ENCODE results near the gene NQO1. TPM values are rescaled to one million over a fixed set of nuclear protein-coding genes. Genes with fewer than 3 reads are reported as not detected.

NQO1 gene
- total RNA-seq, 3 donors from 2014 or later (not counting 1 experiment from before 2014, with no cell fraction given) = 4.0 to 4.8 (median 4.5) TPM

- H3K27ac ChIP-seq (ENCODE audit: low read length) = no peak overlapping the region
- Mint-ChIP-seq H3K27me3 (ENCODE audit: low read depth in 2 of 2) (no peaks in the 10 kb centered on the region), H3K9me3 (no peaks in the 10 kb centered on the region), H3K4me3 (no peak overlapping the region), H3K27ac (no peak overlapping the region), H3K4me1 (peaks cover 14 to 28% of the 10 kb centered on the region in 2 donors), H3K36me3 (no peaks in the 10 kb centered on the region)
- DNase-seq (no peak), ATAC-seq (no peak)
- H3K36me3 ChIP-seq (ENCODE audit: control insufficient read depth, insufficient read depth, low read length) = peaks cover 4% of the 10 kb centered on the region
- no peak for TF ChIP-seq CTCF (IDR thresholded peaks at IDR 0.05)
- H3K4me3 ChIP-seq (ENCODE audit: low read length) = no peak overlapping the region
- peaks cover 22% of the 10 kb centered on the region for H3K4me1 ChIP-seq (ENCODE audit: control insufficient read depth, insufficient read depth, low read length)
- no peaks in the 10 kb centered on the region for H3K9me3 ChIP-seq (ENCODE audit: control insufficient read depth, insufficient read depth, low read length)
- WGBS (ENCODE audit: insufficient coverage) = 92% methylated on average over 10 of the region's 10 CpGs
- intact Hi-C loops (cut with micrococcal nuclease) = no loop called here
- no peaks in the 10 kb centered on the region for H3K27me3 ChIP-seq (ENCODE audit: control insufficient read depth, insufficient read depth, low read length)
These were observed 30.3 kb upstream of the NQO1 start for GRCh38 chr16:69756705-69757104.

GRCh38 chr16:69754469-69755310 lies 28.3 kb upstream of the NQO1 start, which contains the start of gene NOB1:
TSS of gene NOB1 (minus strand) at chr16:69754926. CDS start at chr16:69754910, 16 bp downstream.
- Mint-ChIP-seq H3K9me3 (no peaks in the 10 kb centered on the region), H3K36me3 (no peaks in the 10 kb centered on the region), H3K27me3 (ENCODE audit: low read depth in 2 of 2) (no peaks in the 10 kb centered on the region), H3K4me1 (peaks cover 14 to 28% of the 10 kb centered on the region in 2 donors), H3K27ac (peak within 1 kb of the TSS; percentile 97 to 99), H3K4me3 (peak within 1 kb of the TSS; percentile 100)
- Histone ChIP-seq H3K36me3 (ENCODE audit: control insufficient read depth, insufficient read depth, low read length) (peaks cover 16% of the 10 kb centered on the region), H3K27ac (ENCODE audit: low read length) (peak within 1 kb of the TSS; percentile 51), H3K4me1 (ENCODE audit: control insufficient read depth, insufficient read depth, low read length) (peaks cover 14% of the 10 kb centered on the region), H3K27me3 (ENCODE audit: control insufficient read depth, insufficient read depth, low read length) (no peaks in the 10 kb centered on the region), H3K4me3 (ENCODE audit: low read length) (peak within 1 kb of the TSS; percentile 78), H3K9me3 (ENCODE audit: control insufficient read depth, insufficient read depth, low read length) (no peaks in the 10 kb centered on the region)
- under 1% methylated on average over 58 of the region's 58 CpGs for WGBS (ENCODE audit: insufficient coverage)
- intact Hi-C loops (cut with micrococcal nuclease) = loop anchor here (1.0 to 5.0 kb wide), 3 partner anchors 28 to 362 kb away; partner anchors contain the start of gene NQO1
- ATAC-seq (peak; percentile 97 to 98 (median 98)), DNase-seq (peak; percentile 95 to 100)
- peak; percentile 96 for TF ChIP-seq CTCF (IDR thresholded peaks at IDR 0.05)

GRCh38 chr16:69754143-69754468 lies 27.7 kb upstream of the NQO1 start:
- Histone ChIP-seq H3K4me3 (ENCODE audit: low read length) (peak overlapping the region; percentile 78), H3K27me3 (ENCODE audit: control insufficient read depth, insufficient read depth, low read length) (no peaks in the 10 kb centered on the region), H3K27ac (ENCODE audit: low read length) (peak overlapping the region; percentile 51), H3K36me3 (ENCODE audit: control insufficient read depth, insufficient read depth, low read length) (peaks cover 19% of the 10 kb centered on the region), H3K9me3 (ENCODE audit: control insufficient read depth, insufficient read depth, low read length) (no peaks in the 10 kb centered on the region), H3K4me1 (ENCODE audit: control insufficient read depth, insufficient read depth, low read length) (peaks cover 14% of the 10 kb centered on the region)
- DNase-seq (no peak), ATAC-seq (no peak)
- no peaks in the 10 kb centered on the region for H3K9me3 Mint-ChIP-seq
- H3K27me3 Mint-ChIP-seq (ENCODE audit: low read depth in 2 of 2) = no peaks in the 10 kb centered on the region
- H3K27ac Mint-ChIP-seq = peak overlapping the region; percentile 97 to 99
- peaks cover 14 to 28% of the 10 kb centered on the region in 2 donors for H3K4me1 Mint-ChIP-seq
- 22% methylated on average over 4 of the region's 4 CpGs for WGBS (ENCODE audit: insufficient coverage)
- TF ChIP-seq CTCF (IDR thresholded peaks at IDR 0.05) = no peak
- peak overlapping the region; percentile 100 for H3K4me3 Mint-ChIP-seq
- intact Hi-C loops (cut with micrococcal nuclease) = loop anchor here (1.0 to 5.0 kb wide), 3 partner anchors 27 to 362 kb away; partner anchors contain the start of gene NQO1
- H3K36me3 Mint-ChIP-seq = no peaks in the 10 kb centered on the region

Data from natural killer cell (primary cell).